Liver (tissue), 9 donors: Measurements from ENCODE around the gene RSBN1L. TPM values are rescaled to one million over a fixed set of nuclear protein-coding genes. Genes with fewer than 3 reads are reported as not detected.
"Not testable (repeated sequence)": the region's sequence is repeated elsewhere in the genome, so short reads cannot be mapped to it uniquely, and the experiment has no call there.

Experiments used
- DNase-seq: peaks from one replicate; pipeline ENCODE4 v3.0.0-alpha.2; 2017; ENCODE audit warnings: low spot score
- H3K27ac ChIP-seq, 2 donors: one replicate each; pipeline ENCODE4 v1.7.0; 2013; ENCODE audit warnings: inconsistent platforms in 2 of 2, low read length in 2 of 2, control low read depth in 1 of 2, low read depth in 1 of 2, mild to moderate bottlenecking in 1 of 2
- H3K27me3 ChIP-seq, 4 donors: one replicate each; pipeline versions ENCODE4 v1.6.1 to v1.7.0; 2013; ENCODE audit warnings: low read length in 3 of 4, inconsistent platforms in 1 of 4, mild to moderate bottlenecking in 1 of 4, moderate library complexity in 1 of 4; ENCODE audit not compliant: control insufficient read depth in 4 of 4, insufficient read depth in 4 of 4
- H3K36me3 ChIP-seq, 4 donors: one replicate each; pipeline versions ENCODE4 v1.6.1 to v1.7.0; 2013; ENCODE audit warnings: low read length in 3 of 4, mild to moderate bottlenecking in 3 of 4, low read depth in 1 of 4, moderate library complexity in 1 of 4; ENCODE audit not compliant: control insufficient read depth in 4 of 4, insufficient read depth in 3 of 4
- H3K4me1 ChIP-seq, 4 donors: one replicate each; pipeline versions ENCODE4 v1.6.1 to v1.7.0; 2013; ENCODE audit warnings: low read length in 3 of 4, mild to moderate bottlenecking in 3 of 4, moderate library complexity in 1 of 4; ENCODE audit not compliant: control insufficient read depth in 4 of 4, insufficient read depth in 4 of 4
- H3K4me3 ChIP-seq, 3 donors: one replicate each; pipeline versions ENCODE4 v1.6.1 to v1.7.0; 2013; ENCODE audit warnings: low read length in 3 of 3, control low read depth in 1 of 3, low read depth in 1 of 3, mild to moderate bottlenecking in 1 of 3
- H3K9ac ChIP-seq, 2 donors: one replicate each; pipeline ENCODE4 v1.7.0; 2013; ENCODE audit warnings: low read length in 2 of 2, mild to moderate bottlenecking in 2 of 2, moderate library complexity in 2 of 2, control low read depth in 1 of 2, low read depth in 1 of 2
- H3K9me3 ChIP-seq, 4 donors: one replicate each; pipeline versions ENCODE4 v1.6.1 to v1.7.0; 2013; ENCODE audit warnings: low read length in 3 of 4; ENCODE audit not compliant: control insufficient read depth in 4 of 4
- EGR1 ChIP-seq, 2 donors: IDR thresholded peaks; 2 replicates each; pipeline ENCODE4 v1.6.1; 2016 to 2018; ENCODE audit warnings: antibody characterized with exemption in 2 of 2, low read depth in 2 of 2
- GABPA ChIP-seq, 2 donors: IDR thresholded peaks in 1 of 2; conservative IDR thresholded peaks in 1 of 2; 2 replicates each; pipeline ENCODE4 v1.6.1; 2016; ENCODE audit warnings: antibody characterized with exemption in 2 of 2, mild to moderate bottlenecking in 1 of 2, moderate library complexity in 1 of 2
- HNF4A ChIP-seq, 2 donors: conservative IDR thresholded peaks; 2 replicates each; pipeline ENCODE4 v1.6.1; 2016; ENCODE audit warnings: antibody characterized with exemption in 2 of 2, mild to moderate bottlenecking in 2 of 2
- JUND ChIP-seq, 2 donors: IDR thresholded peaks; 2 replicates each; pipeline ENCODE4 v1.6.1; 2016; ENCODE audit warnings: antibody characterized with exemption in 2 of 2
- NR2F2 ChIP-seq: IDR thresholded peaks from 2 replicates; pipeline ENCODE4 v1.6.1; 2016; ENCODE audit warnings: antibody characterized with exemption
- RXRA ChIP-seq, 2 donors: IDR thresholded peaks; 2 replicates each; pipeline ENCODE4 v1.6.1; 2017 to 2018; ENCODE audit warnings: antibody characterized with exemption in 2 of 2, mild to moderate bottlenecking in 1 of 2
- SP1 ChIP-seq: IDR thresholded peaks from 2 replicates; pipeline ENCODE4 v1.6.1; 2018; ENCODE audit warnings: antibody characterized with exemption, mild to moderate bottlenecking
- TAF1 ChIP-seq: conservative IDR thresholded peaks from 2 replicates; pipeline ENCODE4 v1.6.1; 2016; ENCODE audit warnings: antibody characterized with exemption, mild to moderate bottlenecking
- WGBS: extraction: QIAGEN DNeasy Blood & Tissue Kit; methylation state at CpG from one replicate; pipeline ENCODE4 v1.1.7; 2013; 5-methylcytosine and 5-hydroxymethylcytosine counted together
- polyA plus RNA-seq, 2 donors: library from polyadenylated mRNA; stranded (reverse) in 1 of 2; unstranded in 1 of 2; fragments of 200-250 nt in 1 of 2; fragments of >200 nt in 1 of 2; fragmentation: Nextera tagmentation in 1 of 2; extraction: Ambion mirVana in 1 of 2; gene quantifications; one replicate each; pipeline versions ENCODE4 v1.2.1 to v1.2.3, GENCODE V29; 2013 to 2015
- total RNA-seq, 2 donors: library from RNA; depleted of rRNA; stranded (reverse); fragments of >200 nt; gene quantifications; one replicate each; pipeline ENCODE4 v1.2.3, GENCODE V29; 2014
- TF ChIP-seq, protein P1 (sequence below): IDR thresholded peaks from 2 replicates; pipeline ENCODE4 v1.6.1; 2016; ENCODE audit warnings: antibody characterized with exemption
- TF ChIP-seq, protein P2 (sequence below): IDR thresholded peaks from 2 replicates; pipeline ENCODE4 v1.6.1; 2016; ENCODE audit warnings: antibody characterized with exemption
- TF ChIP-seq, protein P3 (sequence below): IDR thresholded peaks from 2 replicates; pipeline ENCODE4 v1.6.1; 2016; ENCODE audit warnings: antibody characterized with exemption
- TF ChIP-seq, protein P4 (sequence below): fragments of 150-350 bp; IDR thresholded peaks from 2 replicates; pipeline ENCODE4 v1.5.1; 2017; ENCODE audit warnings: improper control_type of control experiment, low read depth, low read length; ENCODE audit not compliant: missing input control
- donor health status: healthy.
- donor health status: healthy.
- donor health status: healthy.
- donor health status: healthy.
- donor health status: healthy.

Gene RSBN1L
- total and polyA plus RNA-seq, 4 donors: 3.3 to 23.4 (median 7.9) TPM

- Histone ChIP-seq H3K9me3 (peaks cover 0 to 4% (median 0%) of the 10 kb centered on the region in 4 donors), H3K36me3 (peaks cover 0 to 7% (median 5%) of the 10 kb centered on the region in 4 donors), H3K4me3 (no peak overlapping the region), H3K9ac (peak overlapping the region in 1 of 2 donors; percentile 27), H3K27me3 (no peaks in the 10 kb centered on the region), H3K4me1 (peaks cover 4 to 25% (median 10%) of the 10 kb centered on the region in 4 donors), H3K27ac (peak overlapping the region in 1 of 2 donors; percentile 12)
- WGBS: 79% methylated on average over 3 of the region's 3 CpGs
- DNase-seq: no peak
- TF ChIP-seq, protein P1, sequence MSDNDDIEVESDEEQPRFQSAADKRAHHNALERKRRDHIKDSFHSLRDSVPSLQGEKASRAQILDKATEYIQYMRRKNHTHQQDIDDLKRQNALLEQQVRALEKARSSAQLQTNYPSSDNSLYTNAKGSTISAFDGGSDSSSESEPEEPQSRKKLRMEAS: no peak
- TF ChIP-seq TAF1: no peak
- TF ChIP-seq, protein P2, sequence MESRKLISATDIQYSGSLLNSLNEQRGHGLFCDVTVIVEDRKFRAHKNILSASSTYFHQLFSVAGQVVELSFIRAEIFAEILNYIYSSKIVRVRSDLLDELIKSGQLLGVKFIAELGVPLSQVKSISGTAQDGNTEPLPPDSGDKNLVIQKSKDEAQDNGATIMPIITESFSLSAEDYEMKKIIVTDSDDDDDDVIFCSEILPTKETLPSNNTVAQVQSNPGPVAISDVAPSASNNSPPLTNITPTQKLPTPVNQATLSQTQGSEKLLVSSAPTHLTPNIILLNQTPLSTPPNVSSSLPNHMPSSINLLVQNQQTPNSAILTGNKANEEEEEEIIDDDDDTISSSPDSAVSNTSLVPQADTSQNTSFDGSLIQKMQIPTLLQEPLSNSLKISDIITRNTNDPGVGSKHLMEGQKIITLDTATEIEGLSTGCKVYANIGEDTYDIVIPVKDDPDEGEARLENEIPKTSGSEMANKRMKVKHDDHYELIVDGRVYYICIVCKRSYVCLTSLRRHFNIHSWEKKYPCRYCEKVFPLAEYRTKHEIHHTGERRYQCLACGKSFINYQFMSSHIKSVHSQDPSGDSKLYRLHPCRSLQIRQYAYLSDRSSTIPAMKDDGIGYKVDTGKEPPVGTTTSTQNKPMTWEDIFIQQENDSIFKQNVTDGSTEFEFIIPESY: no peak
- no peak for TF ChIP-seq JUND (IDR thresholded peaks at IDR 0.05)
- no peak for TF ChIP-seq HNF4A (conservative IDR thresholded peaks at IDR 0.05)
- TF ChIP-seq SP1: no peak
- TF ChIP-seq, protein P3, sequence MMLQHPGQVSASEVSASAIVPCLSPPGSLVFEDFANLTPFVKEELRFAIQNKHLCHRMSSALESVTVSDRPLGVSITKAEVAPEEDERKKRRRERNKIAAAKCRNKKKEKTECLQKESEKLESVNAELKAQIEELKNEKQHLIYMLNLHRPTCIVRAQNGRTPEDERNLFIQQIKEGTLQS: no peak
Observed at GRCh38 chr7:77783545-77783944, 87.3 kb downstream of the RSBN1L start.

GRCh38 chr7:77784426-77784825 lies 88.2 kb downstream of the RSBN1L start:
- not testable (repeated sequence) for H3K4me3 ChIP-seq, H3K9me3 ChIP-seq, H3K36me3 ChIP-seq, DNase-seq, H3K27me3 ChIP-seq
- Histone ChIP-seq H3K9ac (peak overlapping the region in 1 of 2 donors; percentile 59), H3K4me1 (peaks cover 4 to 25% (median 10%) of the 10 kb centered on the region in 4 donors), H3K27ac (peak overlapping the region; percentile 39 to 50)
- peak; percentile 36 to 66 for TF ChIP-seq HNF4A (conservative IDR thresholded peaks at IDR 0.05)
- TF ChIP-seq RXRA (IDR thresholded peaks at IDR 0.05): peak in 1 of 2 donors; percentile 9
- 64% methylated on average over 10 of the region's 10 CpGs for WGBS

- no peaks in the 10 kb centered on the region for H3K36me3 ChIP-seq
- DNase-seq: no peak
- H3K4me1 ChIP-seq: peaks cover 4 to 25% (median 10%) of the 10 kb centered on the region in 4 donors
- no peak for TF ChIP-seq EGR1 (IDR thresholded peaks at IDR 0.05; ENCODE audit: low read depth in 2 of 2)
- TF ChIP-seq, protein P4, sequence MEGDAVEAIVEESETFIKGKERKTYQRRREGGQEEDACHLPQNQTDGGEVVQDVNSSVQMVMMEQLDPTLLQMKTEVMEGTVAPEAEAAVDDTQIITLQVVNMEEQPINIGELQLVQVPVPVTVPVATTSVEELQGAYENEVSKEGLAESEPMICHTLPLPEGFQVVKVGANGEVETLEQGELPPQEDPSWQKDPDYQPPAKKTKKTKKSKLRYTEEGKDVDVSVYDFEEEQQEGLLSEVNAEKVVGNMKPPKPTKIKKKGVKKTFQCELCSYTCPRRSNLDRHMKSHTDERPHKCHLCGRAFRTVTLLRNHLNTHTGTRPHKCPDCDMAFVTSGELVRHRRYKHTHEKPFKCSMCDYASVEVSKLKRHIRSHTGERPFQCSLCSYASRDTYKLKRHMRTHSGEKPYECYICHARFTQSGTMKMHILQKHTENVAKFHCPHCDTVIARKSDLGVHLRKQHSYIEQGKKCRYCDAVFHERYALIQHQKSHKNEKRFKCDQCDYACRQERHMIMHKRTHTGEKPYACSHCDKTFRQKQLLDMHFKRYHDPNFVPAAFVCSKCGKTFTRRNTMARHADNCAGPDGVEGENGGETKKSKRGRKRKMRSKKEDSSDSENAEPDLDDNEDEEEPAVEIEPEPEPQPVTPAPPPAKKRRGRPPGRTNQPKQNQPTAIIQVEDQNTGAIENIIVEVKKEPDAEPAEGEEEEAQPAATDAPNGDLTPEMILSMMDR: no peak
- TF ChIP-seq, protein P3: no peak
- TF ChIP-seq NR2F2: no peak
- no peak for TF ChIP-seq RXRA (IDR thresholded peaks at IDR 0.05)
- no peak for TF ChIP-seq GABPA (IDR thresholded peaks at IDR 0.05 in 1 of 2, conservative IDR thresholded peaks at IDR 0.05 in 1 of 2)
- no peak for TF ChIP-seq JUND (IDR thresholded peaks at IDR 0.05)
- no peak for TF ChIP-seq TAF1
- no peaks in the 10 kb centered on the region for H3K27me3 ChIP-seq
- WGBS: 95% methylated on average over 3 of the region's 3 CpGs
- no peak overlapping the region for H3K27ac ChIP-seq
- H3K9me3 ChIP-seq: peaks cover 0 to 4% (median 0%) of the 10 kb centered on the region in 4 donors
- no peak overlapping the region for H3K9ac ChIP-seq
- no peak overlapping the region for H3K4me3 ChIP-seq
Observed at GRCh38 chr7:77786018-77786417, 89.8 kb downstream of the RSBN1L start.
